ENCODE data around the gene FERMT1.

DNA sequence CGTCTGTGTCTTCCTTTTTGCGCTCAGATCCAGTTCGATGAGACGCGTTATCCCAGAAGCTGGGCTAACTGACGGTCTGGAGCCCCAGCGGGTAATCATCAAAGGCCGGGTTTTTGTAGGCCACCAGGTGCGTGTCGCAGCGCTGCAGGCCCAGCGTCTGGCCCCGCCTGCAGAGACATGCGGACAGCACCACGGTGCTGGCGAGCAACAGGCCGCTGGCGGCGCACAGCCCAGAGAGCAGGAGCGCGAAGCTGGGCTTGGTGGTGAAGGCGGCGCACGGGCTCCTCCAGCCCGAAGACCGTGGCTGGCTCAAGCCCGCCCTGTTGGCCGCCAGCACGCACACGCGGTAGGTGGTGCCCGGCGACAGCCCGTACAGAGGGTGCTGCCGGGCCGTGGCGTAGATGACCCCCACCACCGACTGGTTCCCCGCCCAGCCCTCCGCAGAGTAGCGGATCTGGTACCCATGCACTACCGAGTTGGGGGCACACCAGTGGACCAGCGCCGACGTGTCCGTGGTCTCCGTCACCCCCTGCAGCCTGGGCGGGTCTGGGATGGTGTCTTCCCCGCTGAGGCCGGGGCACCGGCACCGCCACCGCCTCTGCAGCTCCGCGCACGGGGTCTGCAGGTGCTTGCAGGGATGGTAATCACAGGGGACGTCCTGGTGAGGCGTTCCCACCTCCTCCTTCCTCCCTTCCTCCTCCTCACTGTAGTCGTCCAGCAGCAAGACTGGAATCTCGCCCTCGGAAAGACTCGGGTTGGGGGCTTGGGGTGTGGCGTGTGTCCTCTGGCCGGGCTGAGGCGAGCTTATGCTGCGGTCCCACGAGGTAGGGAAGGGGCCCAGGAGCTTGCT is 81.6 kb downstream of the FERMT1 start:
- TF ChIP-seq, protein P1, sequence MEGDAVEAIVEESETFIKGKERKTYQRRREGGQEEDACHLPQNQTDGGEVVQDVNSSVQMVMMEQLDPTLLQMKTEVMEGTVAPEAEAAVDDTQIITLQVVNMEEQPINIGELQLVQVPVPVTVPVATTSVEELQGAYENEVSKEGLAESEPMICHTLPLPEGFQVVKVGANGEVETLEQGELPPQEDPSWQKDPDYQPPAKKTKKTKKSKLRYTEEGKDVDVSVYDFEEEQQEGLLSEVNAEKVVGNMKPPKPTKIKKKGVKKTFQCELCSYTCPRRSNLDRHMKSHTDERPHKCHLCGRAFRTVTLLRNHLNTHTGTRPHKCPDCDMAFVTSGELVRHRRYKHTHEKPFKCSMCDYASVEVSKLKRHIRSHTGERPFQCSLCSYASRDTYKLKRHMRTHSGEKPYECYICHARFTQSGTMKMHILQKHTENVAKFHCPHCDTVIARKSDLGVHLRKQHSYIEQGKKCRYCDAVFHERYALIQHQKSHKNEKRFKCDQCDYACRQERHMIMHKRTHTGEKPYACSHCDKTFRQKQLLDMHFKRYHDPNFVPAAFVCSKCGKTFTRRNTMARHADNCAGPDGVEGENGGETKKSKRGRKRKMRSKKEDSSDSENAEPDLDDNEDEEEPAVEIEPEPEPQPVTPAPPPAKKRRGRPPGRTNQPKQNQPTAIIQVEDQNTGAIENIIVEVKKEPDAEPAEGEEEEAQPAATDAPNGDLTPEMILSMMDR (IDR thresholded peaks at IDR 0.05), result no peak
- no peak for TF ChIP-seq EZH2 (IDR thresholded peaks at IDR 0.05; ENCODE audit: borderline replicate concordance, insufficient read depth, low read depth, low read length, poor library complexity, severe bottlenecking)

All from B cell (primary cell).